SJSA1 (cell line): ENCODE measurements around the gene COG6. TPM values are rescaled to one million over a fixed set of nuclear protein-coding genes. Genes with fewer than 3 reads are reported as not detected.

ENCODE experiments used
- DNase-seq, 2 experiments: peaks; one replicate each; pipeline ENCODE4 v3.0.0-alpha.2; 2015 to 2020; ENCODE audit warnings: low spot score in 2 of 2, low read depth in 1 of 2
- H3K27ac ChIP-seq: fragments of 250-450 bp; sonication (Bioruptor Pico); 2 replicates; pipeline ENCODE4 v1.5.1; 2020; ENCODE audit warnings: mild to moderate bottlenecking, moderate library complexity
- H3K27me3 ChIP-seq: fragments of 250-450 bp; sonication (Bioruptor Pico); replicated peaks from 2 replicates; pipeline ENCODE4 v1.5.1; 2020; ENCODE audit warnings: mild to moderate bottlenecking, moderate library complexity
- H3K36me3 ChIP-seq: fragments of 250-450 bp; sonication (Bioruptor Pico); 2 replicates; pipeline ENCODE4 v1.5.1; 2020; ENCODE audit warnings: mild to moderate bottlenecking
- H3K4me1 ChIP-seq: fragments of 250-450 bp; sonication (Bioruptor Pico); replicated peaks from 2 replicates; pipeline ENCODE4 v1.6.1; 2021; ENCODE audit warnings: mild to moderate bottlenecking
- H3K4me3 ChIP-seq: fragments of 250-450 bp; sonication (Bioruptor Pico); 2 replicates; pipeline ENCODE4 v1.5.1; 2020; ENCODE audit warnings: mild to moderate bottlenecking
- H3K9me3 ChIP-seq: fragments of 250-450 bp; sonication (Bioruptor Pico); replicated peaks from 2 replicates; pipeline ENCODE4 v1.5.1; 2020; ENCODE audit warnings: mild to moderate bottlenecking
- total RNA-seq: library from RNA; depleted of rRNA; stranded (reverse); fragments of >200 nt; shearing (Covaris generic); gene quantifications from 2 replicates; pipeline ENCODE4 v1.2.3, GENCODE V29; 2014; rRNA removed

COG6 gene
- total RNA-seq = 21.9 and 23.7 TPM in 2 replicates

DNA sequence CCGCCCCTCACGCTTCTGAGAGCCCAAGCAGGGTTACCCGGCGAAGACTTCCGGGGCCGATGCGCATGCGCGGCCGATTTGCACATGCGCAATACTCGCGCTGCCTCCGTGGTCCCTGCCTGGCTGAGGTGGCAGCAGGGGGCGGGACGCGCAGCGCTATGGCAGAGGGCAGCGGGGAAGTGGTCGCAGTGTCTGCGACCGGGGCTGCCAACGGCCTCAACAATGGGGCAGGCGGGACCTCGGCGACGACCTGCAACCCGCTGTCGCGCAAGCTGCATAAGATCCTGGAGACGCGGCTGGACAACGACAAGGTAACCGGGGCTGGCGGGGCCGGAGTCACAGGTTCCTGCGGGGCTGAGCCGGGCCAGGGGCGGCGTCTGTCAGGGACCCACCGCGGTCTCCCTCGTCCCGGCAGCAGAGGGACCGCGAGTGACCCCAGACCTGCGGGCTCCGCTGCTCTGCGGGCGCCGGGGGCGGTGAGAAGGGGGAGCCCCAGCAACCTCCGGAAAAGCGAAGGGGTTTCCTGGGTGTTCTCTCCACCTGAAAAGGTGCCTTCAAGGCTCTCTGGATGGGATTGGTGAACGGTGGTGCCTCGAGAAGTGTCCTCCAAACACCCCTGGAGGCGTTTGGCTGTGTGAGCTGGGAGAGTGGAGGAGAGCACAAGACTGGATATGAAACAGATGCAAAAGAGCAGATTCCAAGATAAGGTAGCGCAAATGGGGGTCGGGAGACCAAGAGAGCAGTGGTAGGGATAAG lies at the start of gene COG6:
TSS of gene COG6 (plus strand) at position 94 of the 756 bp plus-strand sequence. CDS start at position 159, 65 bp downstream.
- H3K4me1 ChIP-seq = peaks cover 4% of the 10 kb centered on the region
- no peak within 1 kb of the TSS for H3K27ac ChIP-seq
- no peaks in the 10 kb centered on the region for H3K9me3 ChIP-seq
- 0 out of 2 replicates have a peak, but pooled peaks cover 4% of the 10 kb centered on the region for H3K36me3 ChIP-seq
- DNase-seq = peak; percentile 82 to 88
- no peaks in the 10 kb centered on the region for H3K27me3 ChIP-seq
- peak within 1 kb of the TSS; percentile 74 for H3K4me3 ChIP-seq

GRCh38 chr13:39605677-39606320 lies 49.7 kb upstream of the COG6 start:
- Histone ChIP-seq H3K27me3 (no peaks in the 10 kb centered on the region), H3K4me1 (peaks cover 7% of the 10 kb centered on the region; the same call in 1 of the 2 replicates), H3K36me3 (peaks cover 12% of the 10 kb centered on the region), H3K4me3 (no peak overlapping the region), H3K9me3 (no peaks in the 10 kb centered on the region), H3K27ac (no peak overlapping the region)
- DNase-seq = no peak

- no peaks in the 10 kb centered on the region for H3K9me3 ChIP-seq
- H3K27me3 ChIP-seq = no peaks in the 10 kb centered on the region
- peaks cover 1% of the 10 kb centered on the region for H3K36me3 ChIP-seq
- DNase-seq = no peak
- H3K27ac ChIP-seq = no peak overlapping the region
- no peak overlapping the region for H3K4me3 ChIP-seq
- 0 out of 2 replicates have a peak, but pooled peaks cover 3% of the 10 kb centered on the region for H3K4me1 ChIP-seq
Measured at GRCh38 chr13:39607876-39608275, 47.6 kb upstream of the COG6 start.

- H3K27me3 ChIP-seq = no peaks in the 10 kb centered on the region
- H3K36me3 ChIP-seq = no peaks in the 10 kb centered on the region
- peak; percentile 57 to 64 for DNase-seq
- H3K4me1 ChIP-seq = no peaks in the 10 kb centered on the region
- H3K4me3 ChIP-seq = no peak overlapping the region
- H3K9me3 ChIP-seq = no peaks in the 10 kb centered on the region
- H3K27ac ChIP-seq = no peak overlapping the region
Measured at GRCh38 chr13:39612023-39612637, 43.3 kb upstream of the COG6 start.

- no peaks in the 10 kb centered on the region for H3K9me3 ChIP-seq
- DNase-seq = peak; percentile 25 to 52
- no peaks in the 10 kb centered on the region for H3K27me3 ChIP-seq
- no peak overlapping the region for H3K4me3 ChIP-seq
- H3K27ac ChIP-seq = no peak overlapping the region
- no peaks in the 10 kb centered on the region for H3K36me3 ChIP-seq
- no peaks in the 10 kb centered on the region for H3K4me1 ChIP-seq
Measured at GRCh38 chr13:39616087-39616694, 39.3 kb upstream of the COG6 start.

GRCh38 chr13:39618561-39618960 lies 36.9 kb upstream of the COG6 start:
- DNase-seq = no peak
- Histone ChIP-seq H3K36me3 (no peaks in the 10 kb centered on the region), H3K27ac (no peak overlapping the region), H3K9me3 (no peaks in the 10 kb centered on the region), H3K4me3 (no peak overlapping the region), H3K27me3 (no peaks in the 10 kb centered on the region), H3K4me1 (0 out of 2 replicates have a peak, but pooled peaks cover 3% of the 10 kb centered on the region)

GRCh38 chr13:39623466-39623865 lies 32.0 kb upstream of the COG6 start:
- H3K9me3 ChIP-seq = no peaks in the 10 kb centered on the region
- H3K36me3 ChIP-seq = no peaks in the 10 kb centered on the region

DNA sequence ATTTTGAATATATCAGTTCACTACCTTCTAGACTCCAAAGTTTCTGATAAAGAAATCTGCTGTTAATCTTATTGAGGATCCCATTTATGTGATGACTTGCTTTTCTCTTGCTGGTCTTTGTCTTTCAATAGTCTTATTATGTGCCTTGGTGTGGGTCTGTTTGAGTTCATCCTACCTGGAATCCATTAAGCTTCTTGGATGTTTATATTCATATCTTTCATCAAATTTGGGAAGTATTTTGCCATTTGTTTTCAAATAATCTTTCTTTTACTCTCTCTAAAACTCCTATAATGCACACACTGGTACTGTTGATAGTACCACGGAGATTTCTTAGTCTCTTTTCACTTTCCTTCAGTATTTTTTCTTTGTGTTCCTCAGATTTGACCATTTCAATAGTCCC lies 24.2 kb upstream of the COG6 start:
- DNase-seq = no peak
- no peaks in the 10 kb centered on the region for H3K36me3 ChIP-seq
- 0 out of 2 replicates have a peak, but pooled peaks cover 2% of the 10 kb centered on the region for H3K27me3 ChIP-seq
- no peak overlapping the region for H3K27ac ChIP-seq
- H3K9me3 ChIP-seq = no peaks in the 10 kb centered on the region
- H3K4me3 ChIP-seq = no peak overlapping the region
- H3K4me1 ChIP-seq = no peaks in the 10 kb centered on the region

More at GRCh38 chr13:39623466-39623865, 32.0 kb upstream of the COG6 start:
- H3K27me3 ChIP-seq = no peaks in the 10 kb centered on the region
- no peak overlapping the region for H3K27ac ChIP-seq
- 0 out of 2 replicates have a peak, but pooled peaks cover 3% of the 10 kb centered on the region for H3K4me1 ChIP-seq
- DNase-seq = no peak
- no peak overlapping the region for H3K4me3 ChIP-seq

GRCh38 chr13:39632994-39633393 lies 22.5 kb upstream of the COG6 start:
- 0 out of 2 replicates have a peak, but pooled peaks cover 2% of the 10 kb centered on the region for H3K27me3 ChIP-seq
- H3K4me3 ChIP-seq = no peak overlapping the region
- DNase-seq = no peak
- no peaks in the 10 kb centered on the region for H3K4me1 ChIP-seq
- no peak overlapping the region for H3K27ac ChIP-seq
- no peaks in the 10 kb centered on the region for H3K36me3 ChIP-seq
- no peaks in the 10 kb centered on the region for H3K9me3 ChIP-seq

DNA sequence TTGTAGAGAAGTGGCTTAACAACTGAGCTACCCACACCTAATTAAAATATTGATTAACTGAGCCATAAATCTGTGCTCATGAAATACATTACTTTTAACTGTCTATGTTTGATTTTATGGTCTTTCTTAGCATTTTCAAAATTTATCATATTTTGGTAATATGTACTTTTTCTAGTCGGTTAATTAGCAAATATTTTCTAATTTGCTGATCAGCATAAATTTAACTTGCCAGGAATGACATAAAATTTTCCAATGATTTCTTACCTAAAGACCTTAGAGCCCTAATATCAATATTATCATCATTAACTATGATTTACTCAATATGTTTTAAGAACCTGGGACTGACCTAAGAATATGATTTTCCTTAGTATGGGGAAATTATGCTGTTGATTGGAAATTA lies 19.9 kb upstream of the COG6 start:
- Histone ChIP-seq H3K36me3 (no peaks in the 10 kb centered on the region), H3K4me3 (no peak overlapping the region), H3K4me1 (no peaks in the 10 kb centered on the region), H3K9me3 (no peaks in the 10 kb centered on the region), H3K27ac (no peak overlapping the region), H3K27me3 (peaks cover 10% of the 10 kb centered on the region; the same call in 1 of the 2 replicates)
- no peak for DNase-seq

DNA sequence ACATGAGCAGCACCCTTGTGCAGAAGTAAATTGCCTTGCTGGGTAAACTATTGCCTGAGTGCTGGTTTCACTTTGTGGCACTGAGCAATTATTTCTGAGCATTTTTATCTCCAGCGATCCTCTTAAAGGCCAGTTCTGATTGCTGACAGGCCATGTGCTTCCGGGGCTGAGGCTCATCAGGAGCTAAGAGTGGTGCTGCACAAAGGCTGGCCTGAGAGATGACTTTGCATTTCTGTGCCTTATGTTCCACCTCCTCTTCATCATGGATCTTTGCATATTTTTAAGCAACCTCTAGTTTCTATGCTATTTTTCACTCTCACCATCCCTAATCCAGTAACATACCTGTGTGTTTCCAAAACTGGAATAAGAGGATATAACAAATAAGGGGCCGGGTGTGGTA lies 17.6 kb upstream of the COG6 start:
- Histone ChIP-seq H3K27ac (no peak overlapping the region), H3K27me3 (peaks cover 11% of the 10 kb centered on the region; the same call in 1 of the 2 replicates), H3K9me3 (no peaks in the 10 kb centered on the region), H3K36me3 (no peaks in the 10 kb centered on the region), H3K4me3 (no peak overlapping the region), H3K4me1 (no peaks in the 10 kb centered on the region)
- no peak for DNase-seq

GRCh38 chr13:39641645-39642044 lies 13.8 kb upstream of the COG6 start:
- no peaks in the 10 kb centered on the region for H3K36me3 ChIP-seq
- no peaks in the 10 kb centered on the region for H3K9me3 ChIP-seq
- H3K27me3 ChIP-seq = peaks cover 9% of the 10 kb centered on the region; the same call in 1 of the 2 replicates
- no peaks in the 10 kb centered on the region for H3K4me1 ChIP-seq
- no peak overlapping the region for H3K27ac ChIP-seq
- H3K4me3 ChIP-seq = no peak overlapping the region
- no peak for DNase-seq

DNA sequence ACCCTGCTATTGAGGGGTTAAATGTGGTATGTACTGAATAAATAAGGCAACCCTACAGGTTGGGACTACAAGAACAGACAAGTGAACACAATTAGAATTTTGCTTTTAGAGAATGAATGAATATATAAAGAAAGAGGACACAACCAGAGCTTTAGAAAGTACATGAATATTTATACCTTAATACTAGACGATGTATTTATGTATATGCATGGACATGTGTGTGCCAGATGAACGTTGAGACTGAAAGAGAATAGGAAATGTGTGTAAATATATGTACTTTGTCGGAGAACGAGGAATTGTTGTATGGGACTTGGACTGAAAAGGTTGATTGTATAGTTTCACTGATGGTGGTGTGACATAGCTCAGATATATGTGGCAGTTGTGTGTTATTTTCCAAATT lies 9.3 kb upstream of the COG6 start:
- no peaks in the 10 kb centered on the region for H3K4me1 ChIP-seq
- H3K27ac ChIP-seq = no peak overlapping the region
- DNase-seq = no peak
- H3K27me3 ChIP-seq = no peaks in the 10 kb centered on the region
- no peak overlapping the region for H3K4me3 ChIP-seq
- no peaks in the 10 kb centered on the region for H3K36me3 ChIP-seq
- H3K9me3 ChIP-seq = no peaks in the 10 kb centered on the region
